Esophagus (tissue), 2 donors: Measurements from ENCODE around the gene RBM8A. TPM values are rescaled to one million over a fixed set of nuclear protein-coding genes. Genes with fewer than 3 reads are reported as not detected.
"Not testable (repeated sequence)": the region's sequence is repeated elsewhere in the genome, so short reads cannot be mapped to it uniquely, and the experiment has no call there.

ENCODE experiments used
- H3K27ac ChIP-seq, 2 donors: one replicate each; pipeline ENCODE4 v1.5.1; 2013; ENCODE audit warnings: low read depth in 2 of 2, mild to moderate bottlenecking in 2 of 2, inconsistent platforms in 1 of 2, low read length in 1 of 2, moderate library complexity in 1 of 2
- H3K27me3 ChIP-seq, 2 donors: one replicate each; pipeline ENCODE4 v1.6.1; 2013; ENCODE audit warnings: low read length in 2 of 2, control low read depth in 1 of 2, mild to moderate bottlenecking in 1 of 2; ENCODE audit not compliant: insufficient read depth in 2 of 2, control insufficient read depth in 1 of 2
- H3K36me3 ChIP-seq, 2 donors: one replicate each; pipeline ENCODE4 v1.6.1; 2013; ENCODE audit warnings: low read length in 1 of 2; ENCODE audit not compliant: control insufficient read depth in 2 of 2, insufficient read depth in 2 of 2
- H3K4me1 ChIP-seq, 2 donors: one replicate each; pipeline ENCODE4 v1.6.1; 2013; ENCODE audit warnings: low read length in 1 of 2; ENCODE audit not compliant: control insufficient read depth in 2 of 2, insufficient read depth in 2 of 2
- H3K4me3 ChIP-seq, 2 donors: one replicate each; pipeline ENCODE4 v1.5.1; 2013; ENCODE audit warnings: low read length in 2 of 2, mild to moderate bottlenecking in 2 of 2, low read depth in 1 of 2, moderate library complexity in 1 of 2
- H3K9me3 ChIP-seq, 2 donors: one replicate each; pipeline ENCODE4 v1.6.1; 2013; ENCODE audit warnings: mild to moderate bottlenecking in 2 of 2, low read depth in 1 of 2, low read length in 1 of 2, moderate library complexity in 1 of 2; ENCODE audit not compliant: control insufficient read depth in 2 of 2, insufficient read depth in 1 of 2
- WGBS, 2 donors: extraction: QIAGEN DNeasy Blood & Tissue Kit; methylation state at CpG; one replicate each; pipeline ENCODE4 v1.1.7; 2013; 5-methylcytosine and 5-hydroxymethylcytosine counted together
- polyA plus RNA-seq, 2 donors: library from polyadenylated mRNA; stranded (reverse); fragments of 200-250 nt; gene quantifications; one replicate each; pipeline ENCODE4 v1.2.3, GENCODE V29; 2013
- donor health status: healthy with polysubstance abuse.
- donor health status: Bipolar disorder and iron deficiency.

Gene RBM8A
- polyA plus RNA-seq, 2 donors, result 144 to 250 TPM

DNA sequence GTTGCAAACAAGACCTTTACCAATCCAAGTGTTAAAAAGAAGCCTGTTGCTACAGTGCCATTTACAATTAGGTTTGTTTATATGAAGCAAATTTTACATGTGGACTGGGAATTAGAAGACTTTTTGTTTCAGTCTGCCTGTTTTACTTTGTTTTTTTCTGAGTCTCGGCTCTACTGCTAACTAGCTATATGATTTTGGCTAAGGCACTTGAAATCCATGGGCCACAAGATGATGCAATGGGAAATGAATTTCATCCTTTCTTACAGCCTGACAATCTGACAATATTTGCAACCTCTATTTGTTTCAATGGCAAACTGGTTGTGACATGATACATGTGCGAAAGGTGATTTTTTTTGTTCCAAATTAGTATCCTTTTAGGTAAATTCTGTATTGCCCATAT lies 5.0 kb downstream of the RBM8A start:
- H3K4me1 ChIP-seq, result peaks cover 0 to 14% of the 10 kb centered on the region in 2 donors

DNA sequence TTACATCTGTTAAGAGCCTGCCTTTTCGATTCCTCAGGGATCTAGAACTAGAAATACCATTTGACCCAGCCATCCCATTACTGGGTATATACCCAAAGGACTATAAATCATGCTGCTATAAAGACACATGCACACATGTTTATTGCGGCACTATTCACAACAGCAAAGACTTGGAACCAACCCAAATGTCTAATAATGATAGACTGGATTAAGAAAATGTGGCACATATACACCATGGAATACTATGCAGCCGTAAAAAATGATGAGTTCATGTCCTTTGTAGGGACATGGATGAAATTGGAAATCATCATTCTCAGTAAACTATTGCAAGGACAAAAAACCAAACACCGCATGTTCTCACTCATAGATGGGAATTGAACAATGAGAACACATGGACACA lies 7.0 kb downstream of the RBM8A start:
- WGBS, 2 donors, result 87 to 89% methylated on average over 2 of the region's 4 CpGs
- H3K4me3 ChIP-seq, result not testable (repeated sequence)

More for the DNA sequence above, 5.0 kb downstream of the RBM8A start:
- no peak overlapping the region for H3K4me3 ChIP-seq
- 75 to 82% methylated on average over 2 of the region's 2 CpGs for WGBS, 2 donors
- H3K36me3 ChIP-seq, result no peaks in the 10 kb centered on the region
- no peaks in the 10 kb centered on the region for H3K9me3 ChIP-seq
- no peak overlapping the region for H3K27ac ChIP-seq
- no peaks in the 10 kb centered on the region for H3K27me3 ChIP-seq

DNA sequence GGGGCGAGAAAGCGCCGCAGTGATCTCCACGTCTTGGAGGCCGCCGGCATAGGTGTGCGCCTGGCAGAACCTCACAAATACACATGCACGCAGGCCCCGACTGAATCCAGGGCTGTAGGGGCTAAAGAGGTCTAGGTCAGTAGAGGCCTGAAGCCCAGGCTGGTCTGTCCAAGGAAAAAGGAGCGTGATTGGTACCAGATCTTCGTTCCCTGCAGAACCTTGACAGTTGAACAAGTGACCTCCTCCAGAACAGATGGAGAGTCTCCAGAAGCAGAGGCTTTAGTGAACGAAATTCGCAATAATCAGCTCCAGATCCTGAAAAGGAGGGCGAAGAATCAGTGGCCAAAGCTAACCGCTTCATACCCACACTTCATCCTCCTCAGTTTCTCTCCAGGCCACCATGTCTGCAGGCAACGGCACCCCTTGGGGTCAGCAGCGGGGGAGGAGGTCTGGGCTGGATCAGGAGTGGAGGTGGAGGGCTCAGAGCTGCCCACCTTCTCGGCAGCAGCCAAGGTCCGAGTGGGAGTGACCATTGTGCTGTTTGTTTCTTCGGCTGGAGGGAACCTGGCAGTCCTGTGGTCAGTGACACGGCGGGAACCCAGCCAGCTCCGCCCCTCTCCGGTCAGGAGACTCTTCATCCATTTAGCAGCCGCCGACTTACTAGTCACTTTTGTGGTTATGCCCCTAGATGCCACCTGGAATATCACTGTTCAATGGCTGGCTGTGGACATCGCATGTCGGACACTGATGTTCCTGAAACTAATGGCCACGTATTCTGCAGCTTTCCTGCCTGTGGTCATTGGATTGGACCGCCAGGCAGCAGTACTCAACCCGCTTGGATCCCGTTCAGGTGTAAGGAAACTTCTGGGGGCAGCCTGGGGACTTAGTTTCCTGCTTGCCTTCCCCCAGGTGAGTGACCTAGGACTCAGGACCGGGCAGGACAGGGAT lies 8.0 kb downstream of the RBM8A start:
- H3K36me3 ChIP-seq, result no peaks in the 10 kb centered on the region

More for the DNA sequence above, 7.0 kb downstream of the RBM8A start:
- H3K27me3 ChIP-seq, H3K9me3 ChIP-seq, H3K27ac ChIP-seq, H3K36me3 ChIP-seq: not testable (repeated sequence)
- H3K4me1 ChIP-seq, result peaks cover 0 to 16% of the 10 kb centered on the region in 2 donors

DNA sequence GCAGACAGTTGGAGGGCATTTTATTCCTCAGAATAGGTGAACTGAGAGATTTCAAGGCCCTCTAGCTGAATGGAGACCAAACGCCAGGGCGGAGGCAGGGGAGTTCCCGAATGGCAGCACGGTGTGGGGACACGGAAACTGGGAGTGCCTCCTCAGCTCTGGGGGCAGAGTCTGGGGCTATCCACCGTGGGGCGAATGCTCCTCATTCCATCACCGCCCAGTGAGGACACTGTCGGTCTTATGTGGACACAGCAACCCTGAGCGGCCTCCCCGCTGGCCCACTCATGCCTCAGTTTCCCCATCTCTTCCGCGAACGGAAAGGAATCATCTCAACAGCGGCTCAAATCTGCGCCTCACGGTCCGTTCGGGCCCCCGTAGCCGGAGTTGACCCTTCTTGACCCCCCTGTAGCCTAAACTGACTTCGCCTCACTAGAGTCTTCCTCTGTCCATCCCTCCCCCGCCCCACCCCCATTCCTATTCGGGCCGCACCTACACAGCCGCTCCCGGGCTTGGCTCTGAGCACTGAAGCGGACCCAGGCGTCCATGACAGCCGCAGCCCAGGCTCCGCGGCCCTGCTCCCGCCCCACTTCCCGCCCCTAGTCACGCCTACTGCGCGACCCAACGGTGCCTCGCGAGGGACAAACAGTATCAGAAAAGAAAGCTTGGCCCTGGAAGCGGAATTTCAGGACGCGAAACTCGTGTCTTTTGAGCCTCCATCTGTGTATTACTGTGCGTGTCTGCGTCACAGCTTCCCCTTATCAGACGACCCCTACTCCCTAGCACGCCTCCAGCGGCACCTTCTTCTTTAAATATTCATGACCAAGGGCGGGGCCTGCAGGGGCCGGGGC lies 8.9 kb downstream of the RBM8A start, which contains the start of gene PEX11B:
Gene PEX11B (minus strand): TSS at position 574 of the 848 bp plus-strand sequence. CDS start 29 bp downstream, at position 545.
- no peaks in the 10 kb centered on the region for H3K9me3 ChIP-seq
- peaks cover 0 to 16% of the 10 kb centered on the region in 2 donors for H3K4me1 ChIP-seq
- no peaks in the 10 kb centered on the region for H3K27me3 ChIP-seq
- peak within 1 kb of the TSS; percentile 93 to 95 for H3K4me3 ChIP-seq
- WGBS, 2 donors, result 0% methylated on average over 47 to 51 of the region's 51 CpGs
- H3K27ac ChIP-seq, result peak within 1 kb of the TSS; percentile 87 to 91
- H3K36me3 ChIP-seq, result no peaks in the 10 kb centered on the region

More for the DNA sequence above, 8.0 kb downstream of the RBM8A start:
- Histone ChIP-seq H3K4me1 (peaks cover 0 to 16% of the 10 kb centered on the region in 2 donors), H3K4me3 (peak overlapping the region; percentile 93 to 95), H3K27me3 (no peaks in the 10 kb centered on the region), H3K9me3 (no peaks in the 10 kb centered on the region), H3K27ac (peak overlapping the region; percentile 87 to 91)
- 4 to 7% methylated on average over 33 of the region's 33 CpGs for WGBS, 2 donors

DNA sequence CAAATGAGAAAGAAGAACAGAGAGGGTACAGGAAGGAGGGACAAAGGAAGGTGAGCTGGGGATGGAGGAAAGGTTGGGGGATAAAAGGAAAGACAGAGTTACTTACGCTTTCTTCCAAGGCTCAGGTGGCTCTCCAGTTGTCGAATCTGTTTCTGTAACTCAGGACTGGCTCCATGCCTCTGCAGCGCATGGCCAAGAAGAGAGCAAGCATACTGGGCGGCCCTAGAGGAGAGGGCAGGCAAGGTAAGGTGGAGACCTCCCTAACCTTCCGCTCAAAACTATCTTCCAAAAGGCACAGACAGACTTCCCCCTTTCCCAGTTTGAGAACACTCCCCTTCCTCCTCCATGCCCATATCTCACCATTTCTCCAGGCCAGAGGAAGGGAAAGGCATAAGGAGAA lies 9.7 kb downstream of the RBM8A start:
- Histone ChIP-seq H3K27ac (peak overlapping the region; percentile 87 to 91), H3K4me1 (peaks cover 0 to 16% of the 10 kb centered on the region in 2 donors), H3K4me3 (peak overlapping the region; percentile 93 to 95), H3K36me3 (no peaks in the 10 kb centered on the region), H3K9me3 (no peaks in the 10 kb centered on the region), H3K27me3 (no peaks in the 10 kb centered on the region)
- 55 to 65% methylated on average over 5 of the region's 5 CpGs for WGBS, 2 donors

DNA sequence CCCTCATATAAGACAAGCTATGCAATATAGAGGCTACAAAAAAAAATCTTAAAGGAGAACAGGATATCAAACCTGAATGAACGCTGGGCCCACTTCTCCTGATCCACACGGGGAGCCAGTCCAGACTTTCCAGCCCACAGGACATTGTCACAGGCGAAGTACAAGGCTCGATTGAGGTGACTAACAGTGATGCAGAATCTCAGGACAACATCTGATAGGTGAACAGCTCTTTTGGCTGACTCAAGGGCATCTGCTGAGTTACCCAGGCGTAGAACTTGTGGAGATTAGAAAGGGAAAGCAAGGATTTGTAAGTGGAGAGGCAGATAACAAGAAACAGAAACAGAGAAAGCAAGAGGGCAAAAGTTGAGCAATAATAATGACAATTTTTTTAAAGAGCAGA lies 10.5 kb downstream of the RBM8A start:
- Histone ChIP-seq H3K36me3 (peaks cover 3 to 6% of the 10 kb centered on the region in 2 donors), H3K4me1 (peaks cover 0 to 16% of the 10 kb centered on the region in 2 donors), H3K4me3 (no peak overlapping the region), H3K9me3 (no peaks in the 10 kb centered on the region), H3K27ac (no peak overlapping the region), H3K27me3 (no peaks in the 10 kb centered on the region)
- WGBS, 2 donors, result 65 to 70% methylated on average over 5 of the region's 5 CpGs

DNA sequence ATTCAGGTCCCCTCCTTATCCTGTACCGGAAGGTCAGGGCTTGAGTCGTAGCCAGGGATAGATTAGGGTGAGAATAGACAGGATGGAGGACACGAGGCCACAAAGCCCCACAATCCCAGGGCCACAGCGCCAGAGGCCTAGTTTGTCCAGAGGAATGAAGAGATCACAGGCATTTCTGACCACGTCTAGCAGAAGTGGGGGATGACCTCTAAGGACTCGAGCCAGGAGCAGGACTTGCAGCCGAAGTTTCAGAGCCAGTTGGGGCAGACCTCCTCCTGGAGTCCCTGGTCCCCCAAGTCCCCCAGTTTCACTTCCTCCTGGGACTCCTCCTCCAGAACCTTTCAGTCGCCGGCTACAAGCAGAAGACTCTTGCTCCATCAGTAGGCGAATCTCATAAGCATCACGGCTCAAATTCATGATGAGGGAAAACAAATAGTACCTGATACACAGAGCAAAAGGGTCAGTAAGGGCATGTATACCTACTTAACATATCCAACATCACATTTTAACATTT lies 15.1 kb downstream of the RBM8A start:
- no peaks in the 10 kb centered on the region for H3K27me3 ChIP-seq
- peaks cover under 1 to 3% of the 10 kb centered on the region in 2 donors for H3K4me1 ChIP-seq
- H3K36me3 ChIP-seq, result peaks cover 3 to 6% of the 10 kb centered on the region in 2 donors
- H3K27ac ChIP-seq, result no peak overlapping the region
- H3K9me3 ChIP-seq, result no peaks in the 10 kb centered on the region
- H3K4me3 ChIP-seq, result no peak overlapping the region
- WGBS, 2 donors, result 79 to 81% methylated on average over 11 of the region's 11 CpGs

DNA sequence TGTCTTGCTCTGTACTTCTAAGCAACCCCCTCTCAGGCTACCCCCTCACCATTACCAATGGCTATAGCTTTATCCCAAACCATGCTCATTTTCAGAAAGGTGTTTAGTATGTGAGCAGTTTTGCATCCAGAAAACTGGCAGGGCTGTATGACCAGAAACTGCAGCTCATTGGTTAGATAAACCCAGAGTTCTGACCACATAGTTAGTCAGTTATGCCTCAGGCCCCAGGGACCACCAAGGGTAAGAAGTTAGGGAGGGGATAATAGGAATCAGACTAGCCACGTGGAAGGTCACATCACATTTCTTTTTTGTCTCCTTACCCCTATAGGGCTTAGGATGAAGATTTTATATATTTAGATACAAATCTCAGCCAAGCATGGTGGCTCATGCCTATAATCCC lies 18.6 kb downstream of the RBM8A start:
- no peak overlapping the region for H3K27ac ChIP-seq
- H3K27me3 ChIP-seq, result no peaks in the 10 kb centered on the region
- H3K4me3 ChIP-seq, result no peak overlapping the region
- H3K9me3 ChIP-seq, result no peaks in the 10 kb centered on the region
- 60 to 68% methylated on average over 1 of the region's 1 CpG for WGBS, 2 donors
- peaks cover 3 to 6% of the 10 kb centered on the region in 2 donors for H3K36me3 ChIP-seq
- H3K4me1 ChIP-seq, result peaks cover 0 to 2% of the 10 kb centered on the region in 2 donors
